NCI-H1092 treated with DMSO at 0.1 percent for 48 hours (cell line): ENCODE results near the gene SUCLA2.
A peak's percentile ranks its signal among the peaks of the same experiment; 100 is the strongest.
"Not testable (repeated sequence)": the region's sequence is repeated elsewhere in the genome, so short reads cannot be mapped to it uniquely, and the experiment has no call there.

Experiments used
- DNase-seq: peaks from one replicate; lab custom pipeline; 2025; lab: John Stamatoyannopoulos, UW

SUCLA2 gene

DNA sequence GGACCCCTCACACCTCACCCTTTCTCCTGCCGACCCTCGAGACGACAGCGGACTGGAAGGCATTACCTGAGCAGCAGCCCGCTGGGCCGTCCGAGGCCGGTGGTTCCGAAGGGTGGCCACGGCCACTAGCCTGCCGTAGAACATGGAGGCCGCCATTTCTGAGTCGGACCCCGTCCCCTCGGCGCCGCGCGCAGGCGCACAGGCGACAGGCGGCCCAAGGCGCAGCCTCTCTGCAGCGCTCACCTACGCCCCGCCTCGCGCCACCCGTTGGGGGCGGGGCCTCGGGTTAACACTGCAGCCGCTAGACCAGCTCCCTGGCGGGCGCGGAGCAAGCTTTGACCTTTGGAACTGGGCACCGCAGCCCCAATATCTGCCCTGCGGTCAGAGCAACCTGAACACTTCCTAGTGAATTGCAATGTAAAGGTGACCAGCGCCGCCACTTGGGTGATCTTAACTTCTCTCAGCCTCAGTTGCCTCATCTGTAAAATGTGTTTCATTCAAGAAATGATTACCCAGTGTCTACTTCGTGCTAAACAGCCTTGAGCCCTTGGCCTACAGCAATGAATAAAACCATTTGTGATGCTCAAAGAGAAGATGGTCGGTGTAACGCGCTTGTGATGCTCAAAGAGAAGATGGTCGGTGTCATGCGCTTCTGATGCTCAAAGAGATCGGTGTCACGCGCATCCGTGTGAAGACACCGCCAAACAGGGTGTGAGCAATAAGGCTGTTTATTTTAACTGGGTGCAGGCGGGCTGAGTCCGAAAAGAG, at the start of gene SUCLA2:
Gene SUCLA2 (minus strand): TSS at position 160 of the 768 bp plus-strand sequence. CDS start 4 bp downstream, at position 156.
- DNase-seq, result peak; percentile 66

DNA sequence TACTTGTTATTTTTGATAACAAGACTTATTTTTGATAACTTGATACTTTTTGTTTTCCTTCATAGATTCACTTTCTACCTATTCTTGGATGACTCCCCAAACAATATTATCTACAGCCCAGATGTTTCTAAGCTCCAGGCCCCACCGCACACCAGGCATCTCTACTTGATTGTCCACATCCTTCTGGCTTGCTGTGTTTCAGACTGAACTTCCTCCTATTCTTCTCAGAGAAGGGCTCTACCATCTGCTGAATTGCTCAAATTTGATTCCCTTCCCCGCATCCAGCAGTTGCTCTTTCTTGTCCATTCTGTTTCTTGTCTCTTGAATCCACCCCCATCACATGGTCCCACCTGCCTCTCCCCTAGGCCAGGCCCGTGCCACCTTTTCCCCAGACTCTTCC, 49.5 kb upstream of the SUCLA2 start:
- DNase-seq, result no peak

DNA sequence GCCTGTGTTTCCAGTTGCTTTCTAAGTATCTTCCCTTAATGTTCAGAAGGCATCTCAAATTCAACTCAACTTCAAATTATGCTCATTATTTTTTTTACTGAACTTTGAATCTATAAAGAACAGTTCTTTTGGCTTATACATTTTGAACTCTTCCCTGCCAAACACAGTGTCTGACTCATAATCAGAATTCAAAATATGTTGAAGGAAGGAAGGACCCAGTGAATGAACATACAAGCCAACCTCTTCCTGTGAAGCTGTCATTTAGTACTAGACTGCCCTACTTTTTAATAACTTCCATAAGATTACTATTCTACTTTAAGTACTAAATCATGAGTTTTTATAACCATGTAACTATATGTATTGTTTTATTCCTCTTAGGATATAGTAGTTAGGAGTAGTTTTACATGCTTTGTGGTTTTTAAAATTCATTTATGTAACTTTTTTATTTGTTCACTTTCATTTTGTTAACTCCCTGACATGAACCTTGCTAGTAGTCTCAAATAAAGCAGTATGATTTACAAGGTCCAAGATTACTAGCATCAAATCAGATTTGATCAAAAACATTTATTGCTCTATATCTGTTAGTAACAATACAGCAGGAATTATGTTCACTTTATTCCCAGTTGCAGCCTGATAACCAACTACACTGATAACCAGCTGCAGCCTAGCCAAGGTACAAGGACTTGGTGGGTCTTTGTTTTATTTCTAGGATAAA, 42.9 kb upstream of the SUCLA2 start:
- no peak for DNase-seq

DNA sequence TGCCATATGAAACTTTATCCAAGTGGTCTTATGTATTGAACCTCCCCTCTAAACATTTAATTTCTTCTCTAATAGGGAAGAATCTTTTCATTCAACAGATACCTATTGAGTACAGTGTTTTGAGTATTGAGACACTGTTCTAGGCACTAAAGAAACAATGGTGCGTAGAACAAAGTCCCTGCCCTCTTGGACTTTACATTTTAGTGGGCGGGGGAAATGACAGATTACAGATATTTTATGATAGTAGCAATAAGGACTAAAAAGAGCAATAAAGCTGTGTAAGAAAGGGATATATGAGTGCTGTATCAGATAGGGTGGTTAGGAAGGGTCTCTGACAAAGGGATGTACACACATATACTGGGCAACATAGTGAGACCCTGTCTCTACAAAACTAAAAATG, 41.8 kb upstream of the SUCLA2 start:
- DNase-seq, result no peak

DNA sequence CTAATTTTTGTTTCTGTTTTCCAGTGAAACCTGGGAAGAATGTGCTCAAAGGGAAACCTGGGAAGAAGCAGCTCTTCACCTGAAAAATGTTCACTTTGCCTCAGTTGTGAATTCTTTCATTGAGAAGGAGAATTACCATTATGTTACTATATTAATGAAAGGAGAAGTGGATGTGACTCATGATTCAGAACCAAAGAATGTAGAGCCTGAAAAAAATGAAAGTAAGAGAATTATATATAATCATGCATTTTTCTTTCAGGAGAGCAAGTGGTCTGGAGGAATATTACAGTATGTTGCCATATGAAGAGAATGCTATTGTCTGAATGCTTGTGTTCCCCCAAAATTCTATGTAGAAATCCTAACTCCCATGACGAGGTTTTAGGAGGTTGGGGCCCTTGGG, 39.8 kb upstream of the SUCLA2 start:
- no peak for DNase-seq

DNA sequence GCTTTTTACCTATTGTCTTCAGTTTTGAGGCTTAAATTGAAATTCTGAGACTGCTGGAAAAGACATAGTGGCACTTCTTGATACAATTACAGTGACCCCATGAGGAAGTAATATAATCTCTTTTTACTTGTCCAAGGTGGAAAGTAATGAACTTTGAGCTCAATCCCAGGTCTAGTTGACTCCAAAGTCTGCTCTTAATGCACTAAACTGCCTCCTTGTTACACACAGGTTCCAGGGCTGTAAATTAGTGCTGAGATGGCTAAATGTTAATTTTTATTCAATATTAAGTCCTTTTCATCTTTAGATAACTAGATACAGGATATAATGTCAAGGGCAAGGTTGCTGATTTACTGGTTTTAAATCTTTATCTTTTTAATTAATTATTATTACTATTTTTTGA, 39.0 kb upstream of the SUCLA2 start:
- no peak for DNase-seq

DNA sequence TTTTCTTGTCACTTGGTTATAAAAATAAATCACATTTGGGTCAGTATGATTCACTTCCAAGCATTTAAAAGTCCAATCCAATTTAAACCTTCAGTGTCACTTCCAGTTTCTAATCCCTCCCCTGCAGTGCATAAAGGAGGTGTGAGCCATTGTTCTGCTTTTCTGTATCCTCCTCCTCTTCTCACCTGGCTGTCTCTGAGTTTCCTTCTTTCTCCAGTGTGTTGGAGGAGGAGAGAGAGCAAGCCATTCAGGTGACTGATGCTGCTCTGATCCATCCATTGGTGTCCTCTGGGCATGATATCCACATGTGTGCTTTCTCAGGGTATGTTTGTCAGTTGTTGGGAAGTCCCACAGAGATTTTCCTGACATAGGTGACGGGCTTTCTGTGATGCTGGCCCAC, 37.7 kb upstream of the SUCLA2 start:
- no peak for DNase-seq

DNA sequence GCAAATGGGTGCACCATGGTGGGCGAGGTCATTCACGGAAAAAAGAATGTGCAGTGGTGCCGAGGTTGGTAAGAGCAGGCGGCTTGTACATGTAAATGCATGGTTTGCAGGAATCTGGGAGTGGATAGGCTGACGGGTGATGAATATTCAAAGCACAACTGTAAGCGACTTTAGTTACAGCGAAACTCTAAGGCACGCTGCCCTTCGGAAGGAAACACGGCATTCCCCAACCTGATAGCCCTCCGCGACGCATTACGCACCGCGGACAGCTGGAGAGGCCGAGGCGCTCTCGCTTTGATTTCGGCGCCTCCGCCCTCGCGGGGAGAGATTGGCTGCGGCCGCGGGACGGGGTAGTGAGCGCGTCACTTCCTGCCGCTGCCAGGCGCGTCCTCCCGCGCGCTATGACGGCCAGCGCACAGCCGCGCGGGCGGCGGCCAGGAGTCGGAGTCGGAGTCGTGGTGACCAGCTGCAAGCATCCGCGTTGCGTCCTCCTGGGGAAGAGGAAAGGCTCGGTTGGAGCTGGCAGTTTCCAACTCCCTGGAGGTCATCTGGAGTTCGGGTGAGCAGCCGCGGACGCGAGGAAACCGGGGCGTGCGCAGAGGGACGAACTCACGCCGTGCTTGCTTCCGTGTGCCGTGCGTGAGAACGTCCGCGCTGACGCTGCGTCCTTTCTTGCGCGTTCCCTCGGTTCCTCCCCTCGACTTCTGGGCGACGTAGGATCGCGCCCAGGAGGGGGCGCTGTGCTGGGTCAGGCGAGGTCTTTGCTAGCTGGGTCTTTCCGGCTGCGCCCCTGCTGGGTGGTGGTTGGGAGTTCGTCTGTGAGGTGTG, 36.5 kb upstream of the SUCLA2 start, which contains the start of gene NUDT15:
Gene NUDT15 (plus strand): TSS at position 381 of the 828 bp plus-strand sequence. CDS start 21 bp downstream, at position 402.
- peak; percentile 93 for DNase-seq

DNA sequence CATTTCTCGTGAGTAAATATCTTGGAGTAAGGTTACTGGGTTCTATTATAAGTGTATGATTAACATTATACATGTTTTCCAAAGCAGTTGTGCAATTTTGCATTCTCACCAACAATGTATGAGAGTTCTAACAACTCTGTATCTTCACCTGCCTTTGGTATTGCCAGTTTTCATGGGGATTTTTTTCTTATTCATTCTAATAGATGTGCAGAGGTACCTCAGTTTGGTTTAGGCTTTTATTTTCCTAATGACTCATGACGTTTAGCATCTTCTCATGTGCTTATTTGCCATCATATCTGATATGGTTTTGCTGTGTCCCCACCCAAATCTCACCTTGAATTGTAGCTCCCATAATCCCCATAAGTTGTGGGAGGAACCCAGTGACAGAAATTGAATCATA, 28.8 kb upstream of the SUCLA2 start:
- DNase-seq, result no peak

DNA sequence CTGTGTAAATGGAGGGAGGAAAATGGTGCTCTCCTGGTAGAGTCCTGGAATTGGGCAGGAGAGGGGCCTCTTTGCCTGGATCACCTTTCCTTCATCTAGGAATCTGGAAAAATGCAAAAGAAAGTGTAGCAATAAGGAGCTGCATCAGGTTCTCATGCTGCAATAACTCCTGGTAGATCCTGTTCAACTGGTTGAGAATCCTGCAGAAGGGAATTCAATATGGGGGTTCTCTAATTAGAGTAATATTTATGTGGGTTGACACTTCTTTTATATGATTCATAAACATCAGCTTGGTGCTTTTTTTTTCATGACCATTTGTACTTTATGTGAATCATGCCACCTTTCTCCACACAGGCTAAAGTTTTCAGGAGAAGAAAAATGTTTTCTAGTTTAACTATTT, 27.0 kb upstream of the SUCLA2 start:
- no peak for DNase-seq

DNA sequence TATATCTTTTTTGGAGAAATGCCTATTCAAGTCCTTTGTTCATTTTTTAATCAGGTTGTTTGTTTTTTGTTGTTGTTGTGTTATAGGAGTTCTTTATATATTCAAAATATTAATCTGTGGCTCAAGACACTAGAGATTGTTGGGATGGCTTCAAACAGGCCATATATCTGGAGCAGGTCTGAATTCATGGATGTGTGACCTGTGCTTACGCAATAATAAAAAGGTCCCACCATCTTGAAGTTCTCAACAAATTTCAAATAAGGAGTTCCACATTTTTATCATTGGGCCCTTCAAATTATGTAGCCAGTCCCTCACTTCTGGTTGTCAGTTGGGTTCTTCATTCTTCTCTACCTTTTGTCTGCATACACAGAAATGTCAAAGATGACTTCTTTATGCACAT, 18.7 kb upstream of the SUCLA2 start:
- no peak for DNase-seq

DNA sequence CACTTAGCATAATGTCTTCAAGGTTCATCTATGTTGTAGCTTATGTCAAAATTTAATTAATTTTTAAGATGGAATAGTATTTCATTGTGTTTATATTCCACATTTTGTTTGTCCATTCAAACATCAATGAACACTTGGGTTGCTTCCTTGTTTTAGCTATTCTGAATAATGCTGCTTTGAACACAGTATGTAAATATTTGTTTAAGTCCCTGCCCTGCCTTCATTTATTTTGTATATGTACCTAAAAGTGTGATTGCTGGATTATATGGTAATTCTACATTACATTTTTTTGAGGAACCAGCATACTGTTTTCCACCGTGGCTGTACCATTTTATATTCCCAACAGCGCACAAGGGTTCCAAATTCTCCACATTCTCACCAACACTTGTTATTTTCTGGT, 17.6 kb upstream of the SUCLA2 start:
- no peak for DNase-seq

DNA sequence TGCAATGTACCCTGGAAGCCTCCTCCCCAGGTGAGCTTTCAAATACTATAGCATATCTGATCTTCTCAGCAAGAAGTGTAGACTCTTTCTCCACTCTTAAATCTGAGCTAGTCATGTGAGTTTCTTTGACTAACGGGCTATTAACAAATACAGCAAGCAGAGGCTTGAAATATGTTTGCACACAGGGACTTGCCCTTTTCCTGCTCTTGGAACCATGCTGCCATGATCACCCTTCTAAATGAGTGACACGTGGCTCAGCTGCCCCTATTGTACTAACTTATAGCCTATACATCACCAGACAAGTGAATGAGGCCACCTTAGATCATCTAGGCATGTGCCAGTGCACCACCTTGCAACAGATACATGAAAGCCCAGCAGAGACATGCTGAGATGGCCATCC, 13.3 kb upstream of the SUCLA2 start:
- DNase-seq, result no peak

DNA sequence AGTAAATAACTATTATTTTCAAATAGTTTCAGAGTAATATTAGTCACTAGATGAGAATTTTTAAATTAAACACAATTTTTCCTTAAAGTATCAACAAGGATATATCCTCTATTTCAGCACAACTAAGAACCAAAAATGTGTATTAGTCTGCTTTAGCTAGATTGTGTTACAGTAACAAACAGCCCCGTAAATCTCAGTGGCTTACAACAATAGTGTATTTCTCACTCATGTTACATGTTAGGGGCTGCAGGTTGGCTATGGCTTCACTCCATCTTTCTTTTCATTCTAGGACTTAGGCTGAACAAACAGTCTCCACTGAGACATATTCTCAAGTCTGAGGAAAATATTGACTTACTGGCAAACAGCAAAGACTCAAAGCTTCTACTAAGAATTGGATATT, 11.6 kb upstream of the SUCLA2 start:
- DNase-seq, result no peak

DNA sequence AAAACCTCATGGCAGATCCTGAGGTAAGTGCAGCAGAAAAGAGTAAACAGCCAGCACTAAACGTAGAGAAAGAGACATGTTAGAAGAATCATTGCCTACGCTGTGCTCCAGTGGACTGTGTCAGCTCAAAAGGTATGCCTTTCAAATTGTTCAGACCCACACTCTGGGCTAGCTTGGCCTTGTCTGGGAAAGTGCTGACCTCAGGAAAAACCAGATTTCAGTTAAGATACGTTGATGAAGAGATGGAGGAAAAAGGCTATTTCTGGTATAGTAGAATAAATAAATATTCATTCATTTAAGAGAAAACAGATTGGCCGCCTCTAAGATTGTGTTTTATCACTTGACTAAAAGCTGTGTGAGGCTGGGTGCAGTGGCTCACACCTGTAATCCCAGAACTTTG, 9.6 kb upstream of the SUCLA2 start:
- no peak for DNase-seq

DNA sequence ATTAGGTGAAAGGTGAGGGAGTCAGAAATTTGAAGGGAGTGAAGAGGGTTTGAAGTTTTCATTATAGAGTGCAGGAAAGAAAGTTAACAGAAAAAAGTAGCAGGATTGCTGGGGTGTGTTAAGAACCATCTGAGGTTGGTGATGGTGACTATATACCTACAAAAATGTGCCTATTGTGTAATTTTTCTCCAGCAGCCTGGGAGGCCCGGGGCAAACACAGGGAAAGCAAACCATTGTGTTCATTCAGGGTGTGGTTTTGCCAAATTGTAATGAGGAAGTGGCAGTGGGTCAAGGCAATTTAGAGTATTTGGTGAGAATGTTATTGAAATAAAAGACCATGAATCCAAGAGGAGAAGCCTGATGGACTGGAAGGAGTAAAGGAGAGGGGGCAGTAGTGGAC, 8.2 kb upstream of the SUCLA2 start:
- DNase-seq, result no peak

DNA sequence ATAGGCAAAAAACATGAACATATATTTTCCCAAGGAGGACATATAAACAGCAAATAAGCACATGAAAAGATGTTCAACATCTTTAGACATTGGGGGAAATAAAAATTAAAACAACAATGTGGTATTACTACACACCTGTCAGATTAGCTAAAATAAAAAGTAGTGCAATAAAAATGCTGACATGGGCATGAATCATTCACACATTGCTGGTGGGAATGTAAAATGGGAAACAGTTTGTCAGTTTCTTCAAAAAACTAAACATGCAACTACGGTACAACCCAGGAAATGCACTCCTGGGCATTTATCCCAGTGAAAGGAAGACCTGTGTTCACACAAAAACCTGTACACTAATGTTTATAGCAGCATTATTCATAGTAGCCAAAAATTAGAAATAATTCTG, 5.3 kb upstream of the SUCLA2 start:
- DNase-seq, result no peak

DNA sequence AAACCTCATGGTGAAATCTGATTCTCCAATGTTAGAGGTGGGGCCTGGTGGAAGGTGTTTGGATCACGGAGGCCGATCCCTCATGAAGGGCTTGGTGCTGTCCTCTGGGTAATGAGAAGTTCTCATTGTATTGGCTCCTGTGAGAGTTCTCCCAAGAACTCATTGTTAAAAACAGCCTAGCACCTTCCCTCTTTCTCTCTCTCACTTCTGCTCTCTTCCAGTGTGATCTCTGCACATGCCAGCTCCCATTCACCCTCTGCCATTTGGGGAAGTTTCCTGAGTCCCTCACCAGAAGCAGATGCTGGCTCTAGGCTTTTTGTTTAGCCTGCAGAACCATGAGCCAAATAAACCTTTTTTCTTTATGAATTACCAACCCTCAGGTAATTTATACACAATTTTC, 3.1 kb upstream of the SUCLA2 start:
- no peak for DNase-seq

DNA sequence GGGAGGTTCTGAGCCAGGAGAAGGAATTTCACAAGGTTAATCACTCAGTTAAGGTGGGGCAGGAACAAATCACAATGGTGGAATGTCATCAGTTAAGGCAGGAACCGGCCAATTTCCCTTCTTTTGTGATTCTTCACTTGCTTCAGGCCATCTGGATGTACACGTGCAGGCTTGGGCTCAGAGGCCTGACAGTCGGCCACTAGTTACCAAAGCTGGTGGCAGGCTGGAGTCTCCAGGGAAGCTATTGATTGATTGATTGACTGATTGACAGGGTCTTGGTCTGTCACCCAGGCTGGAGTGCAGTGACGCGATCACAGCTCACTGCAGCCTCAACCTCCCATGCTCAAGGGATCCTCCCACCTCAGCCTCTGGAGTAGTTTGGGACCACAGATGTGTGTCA, 926 bp upstream of the SUCLA2 start:
- not testable (repeated sequence) for DNase-seq

DNA sequence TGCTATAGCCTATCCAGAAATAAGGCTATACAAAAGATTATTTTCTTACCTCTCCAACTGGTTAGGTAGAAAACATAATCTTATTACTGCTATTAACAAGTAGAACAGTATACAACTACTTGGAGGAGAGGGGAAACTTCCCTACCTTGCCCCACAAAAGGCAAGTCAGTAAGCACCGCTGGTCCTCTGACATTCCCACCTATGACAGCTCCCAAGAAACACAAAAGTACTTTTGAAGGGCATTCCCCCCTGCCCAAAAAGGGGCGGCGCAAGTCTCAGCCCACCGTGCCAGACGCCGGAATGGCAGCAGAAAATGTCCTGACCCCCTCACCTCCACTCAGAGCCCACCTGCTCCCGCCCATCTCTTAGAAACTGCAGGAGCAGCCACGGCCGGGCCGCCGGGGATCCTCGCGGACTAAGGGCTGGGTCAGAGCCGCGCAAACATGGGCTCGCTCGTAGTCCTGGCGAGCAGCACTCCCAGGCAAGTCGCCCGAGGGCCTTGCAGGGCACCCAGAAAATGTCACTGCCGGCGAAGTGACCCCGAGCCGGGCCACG, 437 bp downstream of the SUCLA2 start:
- peak; percentile 25 for DNase-seq

DNA sequence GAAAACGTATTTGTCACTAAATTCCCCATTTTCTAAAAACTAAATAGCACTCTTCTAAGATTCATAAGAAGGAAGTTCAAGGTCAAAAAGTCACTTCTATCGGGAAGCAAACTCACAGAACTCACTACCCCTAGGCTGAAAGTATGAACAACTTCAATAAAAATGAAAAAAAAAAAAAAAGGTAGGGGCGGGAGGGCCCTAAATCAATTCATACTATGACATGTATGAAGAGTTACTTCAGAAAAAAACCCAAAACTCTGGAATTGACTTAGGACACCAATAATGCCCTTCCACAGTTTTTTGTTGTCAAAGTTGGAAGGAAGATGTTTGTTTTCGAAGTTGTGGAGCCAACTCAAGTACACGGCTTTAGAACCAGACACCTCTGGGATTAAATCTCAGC, 1.1 kb downstream of the SUCLA2 start:
- DNase-seq, result no peak

DNA sequence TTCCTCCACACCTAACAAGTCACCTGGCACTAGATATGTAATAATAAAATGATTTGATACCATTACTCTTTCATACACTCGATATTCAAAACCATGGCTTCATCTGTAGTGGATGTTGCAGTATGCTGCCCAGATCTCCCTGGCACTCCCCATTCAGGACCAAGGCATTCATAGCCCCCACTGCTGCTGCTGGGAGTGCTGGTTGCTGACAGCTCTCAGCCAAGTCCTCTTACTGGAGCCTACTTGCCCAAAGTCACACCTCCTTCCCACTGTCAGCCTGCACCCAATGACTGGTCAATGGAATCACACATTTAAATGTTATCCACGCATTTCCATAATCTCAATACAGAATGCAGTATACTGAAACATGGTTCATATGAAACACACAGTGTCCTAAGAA, 3.7 kb downstream of the SUCLA2 start:
- DNase-seq, result no peak
